Endometrial microvascular endothelial cells (primary cell): Measurements from ENCODE around the gene KRTAP4-11. TPM values are rescaled to one million over a fixed set of nuclear protein-coding genes. Genes with fewer than 3 reads are reported as not detected.
"Not testable (repeated sequence)": the region's sequence is repeated elsewhere in the genome, so short reads cannot be mapped to it uniquely, and the experiment has no call there.

Experiments used
- in situ Hi-C: cut with HindIII; loops from 2 replicates; pipeline ENCODE4 v1.10.0; 2017; ENCODE audit warnings: low sequenced_read_pairs, low pct_unique_long_range_greater_than_20kb; ENCODE audit errors: inconsistent ontology term
- total RNA-seq: library from RNA; depleted of rRNA; stranded (reverse); fragments of >200 nt; gene quantifications from one replicate; pipeline ENCODE4 v1.2.3, GENCODE V29; 2015; ENCODE audit errors: inconsistent ontology term

KRTAP4-11 gene
- total RNA-seq, 1 donor from 2014 or later = not detected

DNA sequence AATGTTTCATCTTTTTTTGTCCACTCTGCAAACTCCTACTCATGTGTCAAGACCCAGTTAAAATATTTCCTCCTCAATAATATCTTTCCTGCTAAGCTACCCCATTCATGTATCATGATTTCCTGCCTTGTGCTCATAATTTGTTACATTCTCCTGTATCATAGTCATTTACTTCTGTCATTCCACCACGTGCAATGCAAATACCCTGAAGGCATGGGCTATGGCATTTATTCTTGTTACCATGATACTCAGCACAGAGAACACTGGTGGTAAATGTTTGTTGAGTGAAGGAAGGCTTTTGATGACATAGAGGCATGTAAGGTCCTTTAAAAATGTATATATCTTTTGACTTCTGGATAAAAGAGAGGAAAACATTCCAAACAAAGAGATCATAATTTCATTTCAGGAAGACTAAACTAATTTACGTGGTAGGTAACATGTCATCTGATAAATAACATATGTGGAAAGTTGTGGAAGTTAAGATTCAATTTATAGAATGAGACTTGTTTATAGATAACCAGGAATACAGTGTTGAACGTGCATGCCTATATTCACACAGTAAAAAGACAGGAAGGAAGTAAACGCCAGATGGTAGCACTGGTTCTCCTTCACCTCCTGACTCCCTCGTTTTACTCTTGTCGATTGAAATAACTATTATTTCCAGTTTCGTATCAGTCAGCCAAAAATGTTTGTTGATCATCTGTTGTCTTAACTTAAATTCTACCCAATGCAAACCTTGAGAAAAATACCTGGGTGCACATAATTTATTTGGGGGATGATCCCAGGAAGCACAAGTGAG, 18.3 kb downstream of the KRTAP4-11 start:
- in situ Hi-C loops = not testable (repeated sequence)

DNA sequence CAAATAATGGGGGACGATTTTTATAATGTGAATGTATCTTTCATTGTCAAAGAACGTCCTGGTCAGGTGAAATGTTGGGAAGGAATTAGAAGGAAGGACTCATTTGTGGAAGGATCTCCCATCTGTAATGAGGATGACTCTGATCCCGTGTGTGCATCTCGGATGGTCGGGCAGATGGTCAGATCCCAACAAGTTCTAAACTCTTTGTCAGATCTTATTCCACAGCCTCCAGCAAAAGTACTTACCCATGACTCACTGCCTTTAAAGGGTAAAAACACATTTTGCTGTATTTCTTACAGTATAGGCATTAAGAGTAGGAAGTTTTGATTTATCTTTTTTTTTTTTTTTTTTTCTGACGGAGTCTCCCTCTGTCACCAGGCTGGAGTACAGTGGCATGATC, 19.7 kb downstream of the KRTAP4-11 start:
- in situ Hi-C loops = no loop called here

DNA sequence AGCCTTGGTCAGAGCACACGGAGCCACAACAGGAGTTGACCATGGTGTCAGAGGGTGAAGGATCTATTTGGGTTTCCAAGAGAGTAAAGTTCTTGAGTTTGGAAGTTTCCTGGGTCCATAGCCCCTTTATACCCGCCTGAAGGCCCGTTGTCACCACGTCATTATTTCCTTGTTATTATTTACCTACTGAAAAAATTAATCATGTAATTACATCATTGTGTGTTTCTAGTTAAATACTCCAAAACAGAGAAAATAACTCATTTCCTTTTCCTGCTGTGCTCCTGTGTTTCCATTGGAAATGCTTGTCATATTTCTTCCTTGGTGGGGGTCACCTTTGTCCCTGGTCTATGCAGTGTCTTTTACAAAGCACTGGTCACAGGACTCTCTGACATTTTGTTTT, 20.1 kb downstream of the KRTAP4-11 start, which contains the start of gene KRTAP4-8:
TSS of gene KRTAP4-8 (minus strand) at position 101 of the 400 bp plus-strand sequence. CDS start at position 43, 58 bp downstream.
- in situ Hi-C loops = no loop called here

- in situ Hi-C loops = no loop called here
These were observed 22.1 kb downstream of the KRTAP4-11 start for GRCh38 chr17:41096055-41096454.

- in situ Hi-C loops = not testable (repeated sequence)
These were observed 29.3 kb downstream of the KRTAP4-11 start for GRCh38 chr17:41088760-41089352.

DNA sequence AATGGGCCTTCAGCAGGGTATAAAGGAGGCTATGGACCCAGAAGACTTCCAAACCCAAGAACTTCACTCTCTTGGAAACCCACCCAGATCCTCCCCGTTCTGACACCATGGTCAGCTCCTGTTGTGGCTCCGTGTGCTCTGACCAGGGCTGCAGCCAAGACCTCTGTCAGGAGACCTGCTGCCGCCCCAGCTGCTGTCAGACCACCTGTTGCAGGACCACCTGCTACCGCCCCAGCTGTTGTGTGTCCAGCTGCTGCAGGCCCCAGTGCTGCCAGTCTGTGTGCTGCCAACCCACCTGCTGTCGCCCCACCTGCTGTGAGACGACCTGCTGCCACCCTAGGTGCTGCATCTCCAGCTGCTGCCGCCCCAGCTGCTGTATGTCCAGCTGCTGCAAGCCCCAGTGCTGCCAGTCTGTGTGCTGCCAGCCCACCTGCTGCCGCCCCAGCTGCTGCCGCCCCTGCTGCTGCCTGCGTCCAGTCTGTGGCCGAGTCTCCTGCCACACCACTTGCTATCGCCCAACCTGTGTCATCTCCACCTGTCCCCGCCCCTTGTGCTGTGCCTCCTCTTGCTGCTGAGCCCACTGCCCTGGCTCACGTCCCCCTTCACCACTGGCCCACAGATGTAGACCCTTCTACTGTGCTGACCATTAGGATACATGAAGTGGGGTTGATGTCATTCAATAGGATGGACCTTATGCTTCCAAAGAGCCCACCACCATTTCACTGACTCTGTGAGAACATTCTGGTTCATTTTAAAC, 33.9 kb downstream of the KRTAP4-11 start, which contains the start of gene KRTAP4-7:
TSS of gene KRTAP4-7 (plus strand) at position 51 of the 757 bp plus-strand sequence. CDS start at position 108, 57 bp downstream.
- in situ Hi-C loops = not testable (repeated sequence)

DNA sequence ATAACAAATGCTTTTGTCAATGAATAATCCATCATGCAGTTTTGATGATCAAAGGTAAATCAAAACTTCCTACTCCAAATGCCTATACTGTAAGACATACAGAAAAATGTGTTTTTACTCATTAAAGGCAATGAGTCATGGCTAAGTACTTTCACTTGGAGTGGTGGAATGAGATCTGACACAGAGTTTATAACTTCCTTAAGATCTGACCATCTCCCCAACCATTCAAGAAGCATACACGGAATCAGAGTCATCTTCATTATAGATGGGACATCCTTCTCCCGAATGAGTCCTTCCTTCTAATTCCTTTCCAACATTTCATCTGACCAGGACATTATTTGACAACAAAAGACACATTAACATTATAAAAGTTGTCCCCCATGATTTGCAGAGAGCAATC, 34.7 kb downstream of the KRTAP4-11 start:
- in situ Hi-C loops = not testable (repeated sequence)

DNA sequence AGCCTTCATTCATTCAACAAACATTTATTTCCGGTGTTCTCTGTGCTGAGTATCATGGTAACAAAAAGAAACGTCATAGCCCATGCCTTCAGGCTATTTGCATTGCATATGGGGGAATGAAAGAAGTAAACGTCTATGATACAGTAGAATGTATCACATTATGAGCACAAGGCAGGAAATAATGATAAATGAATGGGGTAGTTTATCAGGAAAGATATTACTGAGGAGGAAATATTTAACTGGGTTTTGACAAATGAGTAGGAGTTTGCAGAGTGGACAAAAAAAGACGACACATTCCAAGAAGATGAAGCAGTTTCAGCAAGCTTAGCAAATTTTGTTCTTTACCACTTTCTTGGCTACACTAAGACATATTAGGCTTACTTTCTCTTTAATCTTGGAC, 35.5 kb downstream of the KRTAP4-11 start:
- in situ Hi-C loops = no loop called here

DNA sequence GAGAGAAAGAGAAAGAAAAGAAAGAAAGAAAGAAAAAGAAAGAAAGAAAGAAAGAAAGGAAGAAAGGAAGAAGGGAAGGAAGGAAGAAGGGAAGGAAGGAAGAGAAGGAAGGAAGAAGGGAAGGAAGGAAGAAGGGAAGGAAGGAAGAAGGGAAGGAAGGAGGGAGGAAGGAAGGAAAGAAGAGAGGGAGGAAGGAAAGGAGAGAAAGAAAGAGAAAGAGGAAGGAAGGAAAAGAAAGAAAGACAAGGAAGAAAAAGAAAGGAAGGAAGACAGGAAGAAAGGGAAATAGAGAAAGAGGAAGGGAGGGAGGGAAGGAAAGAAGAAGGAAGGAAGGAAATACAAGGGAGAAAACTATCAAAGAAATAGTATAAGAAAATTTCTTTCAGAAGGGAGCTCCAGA, 41.4 kb downstream of the KRTAP4-11 start:
- in situ Hi-C loops = no loop called here

DNA sequence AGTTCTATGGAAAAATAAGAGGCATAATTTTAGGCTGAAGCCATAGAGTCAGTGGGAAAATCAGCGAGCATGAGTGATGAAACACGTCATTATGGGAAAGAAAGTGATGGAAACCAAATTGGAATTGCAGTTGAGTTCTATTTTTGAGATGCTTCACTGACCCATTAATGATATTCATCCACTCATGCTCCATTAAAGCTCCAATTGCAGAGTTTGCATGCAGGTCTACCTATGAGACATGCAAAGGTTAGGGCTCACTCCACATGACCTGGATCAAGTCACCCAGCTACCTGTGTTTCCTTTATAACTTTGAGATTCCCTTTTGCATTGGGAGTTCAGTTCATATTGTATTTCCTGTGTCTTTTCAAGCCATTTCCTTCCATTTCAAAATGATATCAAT, 44.5 kb downstream of the KRTAP4-11 start:
- in situ Hi-C loops = no loop called here

- in situ Hi-C loops = no loop called here
These were observed 46.4 kb downstream of the KRTAP4-11 start for GRCh38 chr17:41071606-41072360.

DNA sequence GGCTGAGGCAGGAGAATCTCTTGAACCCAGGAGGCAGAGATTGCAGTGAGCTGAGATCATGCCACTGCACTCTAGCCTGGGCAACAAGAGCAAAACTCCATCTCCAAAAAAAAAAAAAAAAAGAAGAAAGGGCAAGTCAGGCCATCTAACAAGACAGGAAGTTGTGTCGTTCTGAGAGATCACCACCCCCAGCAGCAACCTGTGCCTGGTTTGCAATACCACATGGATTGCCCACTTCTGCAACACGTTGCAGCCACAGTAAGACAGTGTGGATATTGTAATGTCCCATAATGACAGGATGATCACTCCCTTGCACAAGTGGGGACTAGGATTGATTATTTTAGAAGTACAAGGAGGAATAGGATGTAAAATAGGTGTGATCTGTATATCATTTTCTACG, 49.1 kb downstream of the KRTAP4-11 start:
- in situ Hi-C loops = no loop called here

- in situ Hi-C loops = no loop called here
These were observed 50.9 kb downstream of the KRTAP4-11 start for GRCh38 chr17:41067281-41067680.

Other genes with a start within 250 kb of the KRTAP4-11 start
- gene KRT20, start 233.1 kb downstream of the KRTAP4-11 start, total RNA-seq = not detected
- not detected for gene KRT23, start 180.7 kb downstream of the KRTAP4-11 start, total RNA-seq
- gene KRT39, start 151.4 kb downstream of the KRTAP4-11 start, total RNA-seq = not detected
- gene KRT40, start 134.0 kb downstream of the KRTAP4-11 start, total RNA-seq = not detected
- not detected for gene KRTAP3-3, start 124.2 kb downstream of the KRTAP4-11 start, total RNA-seq
- not detected for gene KRTAP3-2, start 118.5 kb downstream of the KRTAP4-11 start, total RNA-seq
- gene KRTAP3-1, start 109.2 kb downstream of the KRTAP4-11 start, total RNA-seq = not detected
- not detected for gene KRTAP1-5, start 91.2 kb downstream of the KRTAP4-11 start, total RNA-seq
- gene KRTAP1-4, start 88.2 kb downstream of the KRTAP4-11 start, total RNA-seq = not detected
- not detected for gene KRTAP1-3, start 83.5 kb downstream of the KRTAP4-11 start, total RNA-seq
- gene KRTAP1-1, start 76.9 kb downstream of the KRTAP4-11 start, total RNA-seq = not detected
- not detected for gene KRTAP2-1, start 71.1 kb downstream of the KRTAP4-11 start, total RNA-seq
- not detected for gene KRTAP2-2, start 63.1 kb downstream of the KRTAP4-11 start, total RNA-seq
- not detected for gene KRTAP2-3, start 58.3 kb downstream of the KRTAP4-11 start, total RNA-seq
- gene KRTAP2-4, start 52.5 kb downstream of the KRTAP4-11 start, total RNA-seq = not detected
- gene KRTAP4-7, start 34.2 kb downstream of the KRTAP4-11 start, total RNA-seq = not detected
- gene KRTAP4-8, start 20.2 kb downstream of the KRTAP4-11 start, total RNA-seq = not detected
- gene KRTAP4-16, start 16.2 kb downstream of the KRTAP4-11 start, total RNA-seq = not detected
- gene KRTAP4-9, start 13.0 kb downstream of the KRTAP4-11 start, total RNA-seq = not detected
- gene KRTAP4-12, start 5.8 kb upstream of the KRTAP4-11 start, total RNA-seq = not detected
- not detected for gene KRTAP4-6, start 22.2 kb upstream of the KRTAP4-11 start, total RNA-seq
- not detected for gene KRTAP4-5, start 31.5 kb upstream of the KRTAP4-11 start, total RNA-seq
- not detected for gene KRTAP4-4, start 42.4 kb upstream of the KRTAP4-11 start, total RNA-seq
- not detected for gene KRTAP4-3, start 49.8 kb upstream of the KRTAP4-11 start, total RNA-seq
- gene KRTAP4-2, start 59.8 kb upstream of the KRTAP4-11 start, total RNA-seq = not detected
- not detected for gene KRTAP4-1, start 66.5 kb upstream of the KRTAP4-11 start, total RNA-seq
- gene KRTAP9-1, start 71.5 kb upstream of the KRTAP4-11 start, total RNA-seq = not detected
- gene KRTAP9-2, start 108.3 kb upstream of the KRTAP4-11 start, total RNA-seq = not detected
- gene KRTAP9-3, start 114.1 kb upstream of the KRTAP4-11 start, total RNA-seq = not detected
- gene KRTAP9-8, start 119.6 kb upstream of the KRTAP4-11 start, total RNA-seq = not detected
- gene KRTAP9-4, start 131.3 kb upstream of the KRTAP4-11 start, total RNA-seq = not detected
- gene KRTAP9-9, start 137.0 kb upstream of the KRTAP4-11 start, total RNA-seq = not detected
- gene KRTAP9-6, start 147.0 kb upstream of the KRTAP4-11 start, total RNA-seq = not detected
- gene KRTAP9-7, start 157.3 kb upstream of the KRTAP4-11 start, total RNA-seq = not detected
- not detected for gene KRTAP29-1, start 184.5 kb upstream of the KRTAP4-11 start, total RNA-seq
- not detected for gene KRTAP16-1, start 190.9 kb upstream of the KRTAP4-11 start, total RNA-seq
- not detected for gene KRTAP17-1, start 197.3 kb upstream of the KRTAP4-11 start, total RNA-seq
- not detected for gene KRT33A, start 232.5 kb upstream of the KRTAP4-11 start, total RNA-seq